Measurements from ENCODE around the gene AGK.

GRCh38 chr7:141571059-141571458 lies 19.8 kb downstream of the AGK start:
- TF ChIP-seq, protein P1, sequence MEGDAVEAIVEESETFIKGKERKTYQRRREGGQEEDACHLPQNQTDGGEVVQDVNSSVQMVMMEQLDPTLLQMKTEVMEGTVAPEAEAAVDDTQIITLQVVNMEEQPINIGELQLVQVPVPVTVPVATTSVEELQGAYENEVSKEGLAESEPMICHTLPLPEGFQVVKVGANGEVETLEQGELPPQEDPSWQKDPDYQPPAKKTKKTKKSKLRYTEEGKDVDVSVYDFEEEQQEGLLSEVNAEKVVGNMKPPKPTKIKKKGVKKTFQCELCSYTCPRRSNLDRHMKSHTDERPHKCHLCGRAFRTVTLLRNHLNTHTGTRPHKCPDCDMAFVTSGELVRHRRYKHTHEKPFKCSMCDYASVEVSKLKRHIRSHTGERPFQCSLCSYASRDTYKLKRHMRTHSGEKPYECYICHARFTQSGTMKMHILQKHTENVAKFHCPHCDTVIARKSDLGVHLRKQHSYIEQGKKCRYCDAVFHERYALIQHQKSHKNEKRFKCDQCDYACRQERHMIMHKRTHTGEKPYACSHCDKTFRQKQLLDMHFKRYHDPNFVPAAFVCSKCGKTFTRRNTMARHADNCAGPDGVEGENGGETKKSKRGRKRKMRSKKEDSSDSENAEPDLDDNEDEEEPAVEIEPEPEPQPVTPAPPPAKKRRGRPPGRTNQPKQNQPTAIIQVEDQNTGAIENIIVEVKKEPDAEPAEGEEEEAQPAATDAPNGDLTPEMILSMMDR (conservative IDR thresholded peaks at IDR 0.05; ENCODE audit: low read depth in 2 of 2): no peak
- no peak for TF ChIP-seq POLR2AphosphoS5 (IDR thresholded peaks at IDR 0.05; ENCODE audit: low read depth)
- TF ChIP-seq, protein P2, sequence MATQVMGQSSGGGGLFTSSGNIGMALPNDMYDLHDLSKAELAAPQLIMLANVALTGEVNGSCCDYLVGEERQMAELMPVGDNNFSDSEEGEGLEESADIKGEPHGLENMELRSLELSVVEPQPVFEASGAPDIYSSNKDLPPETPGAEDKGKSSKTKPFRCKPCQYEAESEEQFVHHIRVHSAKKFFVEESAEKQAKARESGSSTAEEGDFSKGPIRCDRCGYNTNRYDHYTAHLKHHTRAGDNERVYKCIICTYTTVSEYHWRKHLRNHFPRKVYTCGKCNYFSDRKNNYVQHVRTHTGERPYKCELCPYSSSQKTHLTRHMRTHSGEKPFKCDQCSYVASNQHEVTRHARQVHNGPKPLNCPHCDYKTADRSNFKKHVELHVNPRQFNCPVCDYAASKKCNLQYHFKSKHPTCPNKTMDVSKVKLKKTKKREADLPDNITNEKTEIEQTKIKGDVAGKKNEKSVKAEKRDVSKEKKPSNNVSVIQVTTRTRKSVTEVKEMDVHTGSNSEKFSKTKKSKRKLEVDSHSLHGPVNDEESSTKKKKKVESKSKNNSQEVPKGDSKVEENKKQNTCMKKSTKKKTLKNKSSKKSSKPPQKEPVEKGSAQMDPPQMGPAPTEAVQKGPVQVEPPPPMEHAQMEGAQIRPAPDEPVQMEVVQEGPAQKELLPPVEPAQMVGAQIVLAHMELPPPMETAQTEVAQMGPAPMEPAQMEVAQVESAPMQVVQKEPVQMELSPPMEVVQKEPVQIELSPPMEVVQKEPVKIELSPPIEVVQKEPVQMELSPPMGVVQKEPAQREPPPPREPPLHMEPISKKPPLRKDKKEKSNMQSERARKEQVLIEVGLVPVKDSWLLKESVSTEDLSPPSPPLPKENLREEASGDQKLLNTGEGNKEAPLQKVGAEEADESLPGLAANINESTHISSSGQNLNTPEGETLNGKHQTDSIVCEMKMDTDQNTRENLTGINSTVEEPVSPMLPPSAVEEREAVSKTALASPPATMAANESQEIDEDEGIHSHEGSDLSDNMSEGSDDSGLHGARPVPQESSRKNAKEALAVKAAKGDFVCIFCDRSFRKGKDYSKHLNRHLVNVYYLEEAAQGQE (IDR thresholded peaks at IDR 0.05; ENCODE audit: unreplicated experiment): no peak
- TF ChIP-seq, protein P3, sequence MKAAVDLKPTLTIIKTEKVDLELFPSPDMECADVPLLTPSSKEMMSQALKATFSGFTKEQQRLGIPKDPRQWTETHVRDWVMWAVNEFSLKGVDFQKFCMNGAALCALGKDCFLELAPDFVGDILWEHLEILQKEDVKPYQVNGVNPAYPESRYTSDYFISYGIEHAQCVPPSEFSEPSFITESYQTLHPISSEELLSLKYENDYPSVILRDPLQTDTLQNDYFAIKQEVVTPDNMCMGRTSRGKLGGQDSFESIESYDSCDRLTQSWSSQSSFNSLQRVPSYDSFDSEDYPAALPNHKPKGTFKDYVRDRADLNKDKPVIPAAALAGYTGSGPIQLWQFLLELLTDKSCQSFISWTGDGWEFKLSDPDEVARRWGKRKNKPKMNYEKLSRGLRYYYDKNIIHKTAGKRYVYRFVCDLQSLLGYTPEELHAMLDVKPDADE (IDR thresholded peaks at IDR 0.05): no peak
- no peak for TF ChIP-seq CREB1 (CRISPR knock-in tag; IDR thresholded peaks at IDR 0.05; ENCODE audit: low read depth)
- TF ChIP-seq STAT1 (IDR thresholded peaks at IDR 0.05; ENCODE audit: unreplicated experiment): no peak
- TF ChIP-seq EZH2 (IDR thresholded peaks at IDR 0.05; ENCODE audit: low read depth, unreplicated experiment): no peak
- no peak for TF ChIP-seq EZH2phosphoT487 (IDR thresholded peaks at IDR 0.05; ENCODE audit: unreplicated experiment)
- TF ChIP-seq NANOG (IDR thresholded peaks at IDR 0.05; ENCODE audit: borderline replicate concordance): no peak
- TF ChIP-seq ZNF331 (CRISPR knock-in tag; IDR thresholded peaks at IDR 0.05; ENCODE audit: low read depth): no peak
- TF ChIP-seq JUNB (IDR thresholded peaks at IDR 0.05; ENCODE audit: unreplicated experiment): no peak
- no peak for TF ChIP-seq ZNF114 (CRISPR knock-in tag; IDR thresholded peaks at IDR 0.05)
